K562 (cell line): Measurements from ENCODE around the gene FIGLA. TPM values are rescaled to one million over a fixed set of nuclear protein-coding genes. Genes with fewer than 3 reads are reported as not detected.

ENCODE experiments used
- ATAC-seq: fragments of 200-7000 bp; cut with Tn5 transposase; 3 replicates; pipeline ENCODE4 v1.9.1; 2020; ENCODE audit warnings: moderate library complexity
- BruUV-seq: library from RNA; stranded (reverse); fragments of 400-500 nt; replicated peaks from 2 replicates; lab custom pipeline; 2021; lab: Mats Ljungman, UMichigan
- CTCF ChIA-PET: fragments of 300-600 bp; formaldehyde crosslinking; extraction: SDS; loops from one replicate; lab custom pipeline; 2021; ENCODE audit warnings: low intra/inter-chr PET ratio; lab: Yijun Ruan, JAX
- POLR2A ChIA-PET: fragments of 300-600, 350-650 bp; sonication (Branson Sonifier 250); formaldehyde crosslinking; extraction: SDS; loops from one replicate; lab custom pipeline; 2021; ENCODE audit warnings: antibody characterized with exemption, inconsistent platforms; lab: Yijun Ruan, JAX
- DNase-seq, 4 experiments: peaks; one replicate each; pipeline versions ENCODE4 v3.0.0 to v3.0.0-alpha.2; 2011 to 2018; ENCODE audit warnings: low spot score in 3 of 4, mixed read lengths in 3 of 4; ENCODE audit errors: extremely low read depth in 1 of 4
- FAIRE-seq: peaks from 2 replicates; lab custom pipeline; 2011; peaks lifted over from hg19 to GRCh38; lab: Jason Lieb, UNC
- H2AFZ ChIP-seq: 2 replicates; pipeline ENCODE4 v1.6.0; 2011; ENCODE audit warnings: low read depth, low read length, control low read depth, inconsistent platforms
- H3K27ac ChIP-seq: fragments of 200-600 bp; 3 replicates; pipeline ENCODE4 v1.8.0; 2011; ENCODE audit warnings: low read depth, mild to moderate bottlenecking, control low read depth, inconsistent platforms, low read length, moderate library complexity, mixed read lengths; ENCODE audit errors: extremely low read depth
- H3K27me3 ChIP-seq, 2 experiments: fragments of 300-600 bp in 1 of 2; 2 replicates in 1 of 2; 3 replicates in 1 of 2; pipeline versions ENCODE4 v1.6.0 to v1.8.0; 2011; ENCODE audit warnings: inconsistent platforms in 2 of 2, low read length in 2 of 2, mild to moderate bottlenecking in 1 of 2, mixed read lengths in 1 of 2, moderate library complexity in 1 of 2; ENCODE audit not compliant: control insufficient read depth in 2 of 2, insufficient read depth in 2 of 2
- H3K36me3 ChIP-seq: fragments of 300-600 bp; 3 replicates; pipeline ENCODE4 v1.8.0; 2011; ENCODE audit warnings: mild to moderate bottlenecking, low read length, inconsistent platforms; ENCODE audit not compliant: control insufficient read depth, insufficient read depth
- H3K4me1 ChIP-seq, 2 experiments: fragments of 200-600 bp in 1 of 2; replicated peaks in 1 of 2; 2 replicates in 1 of 2; 3 replicates in 1 of 2; pipeline versions ENCODE4 v1.5.1 to v1.8.0; 2011; ENCODE audit warnings: inconsistent platforms in 2 of 2, low read length in 2 of 2, mild to moderate bottlenecking in 1 of 2, mixed read lengths in 1 of 2, moderate library complexity in 1 of 2; ENCODE audit not compliant: control insufficient read depth in 2 of 2, insufficient read depth in 2 of 2
- H3K4me2 ChIP-seq: 2 replicates; pipeline ENCODE4 v1.6.1; 2011; ENCODE audit warnings: low read length, control low read depth, inconsistent platforms, mixed read lengths; ENCODE audit not compliant: insufficient read depth
- H3K4me3 ChIP-seq: fragments of 200-600 bp; sonication (generic), shearing (Covaris generic); 2 replicates; pipeline ENCODE4 v1.5.1; 2016; ENCODE audit warnings: control low read depth, inconsistent platforms
- H3K79me2 ChIP-seq: fragments of 200-600 bp; 3 replicates; pipeline ENCODE4 v1.8.0; 2011; ENCODE audit warnings: low read length, inconsistent platforms; ENCODE audit not compliant: control insufficient read depth, insufficient read depth
- H3K9ac ChIP-seq, 2 experiments: 2 replicates each; pipeline versions ENCODE4 v1.6.0 to v1.6.1; 2011; ENCODE audit warnings: low read depth in 2 of 2, low read length in 2 of 2, control low read depth in 1 of 2, inconsistent platforms in 1 of 2, mild to moderate bottlenecking in 1 of 2, mixed read lengths in 1 of 2; ENCODE audit not compliant: insufficient read depth in 1 of 2
- H3K9me1 ChIP-seq: one replicate; pipeline ENCODE4 v1.6.0; 2011; ENCODE audit warnings: inconsistent platforms, mild to moderate bottlenecking, low read length, moderate library complexity; ENCODE audit not compliant: control insufficient read depth, insufficient read depth
- H3K9me3 ChIP-seq: replicated peaks from 2 replicates; pipeline ENCODE4 v1.5.1; 2011; ENCODE audit warnings: low read depth, low read length, inconsistent platforms; ENCODE audit not compliant: control insufficient read depth, insufficient read depth
- H4K20me1 ChIP-seq: replicated peaks from 2 replicates; pipeline ENCODE4 v1.6.1; 2011; ENCODE audit warnings: low read length, inconsistent platforms, mixed read lengths; ENCODE audit not compliant: control insufficient read depth, insufficient read depth
- CTCFL ChIP-seq: IDR thresholded peaks from 2 replicates; pipeline ENCODE4 v1.6.1; 2011; ENCODE audit warnings: borderline replicate concordance, low read depth, mild to moderate bottlenecking, moderate library complexity, low read length; ENCODE audit not compliant: insufficient read depth, poor library complexity, severe bottlenecking
- ESRRB ChIP-seq: fragments of 250-450 bp; sonication (Bioruptor Pico); IDR thresholded peaks from 2 replicates; pipeline ENCODE4 v1.5.0; 2020; ENCODE audit warnings: mild to moderate bottlenecking, moderate library complexity, borderline replicate concordance
- EZH2 ChIP-seq: IDR thresholded peaks from 2 replicates; pipeline ENCODE4 v1.6.1; 2012; ENCODE audit warnings: low read depth, mild to moderate bottlenecking, inconsistent platforms, low read length, borderline replicate concordance
- HDAC1 ChIP-seq, 2 experiments: fragments of 450-650 bp; IDR thresholded peaks; 2 replicates each; pipeline ENCODE4 v1.6.1; 2016 to 2017; ENCODE audit warnings: inconsistent platforms in 1 of 2, mild to moderate bottlenecking in 1 of 2, moderate library complexity in 1 of 2
- HSF4 ChIP-seq: fragments of 250-450 bp; sonication (Bioruptor Pico); IDR thresholded peaks from 2 replicates; pipeline ENCODE4 v2.1.2; 2022; ENCODE audit warnings: mild to moderate bottlenecking, moderate library complexity, borderline replicate concordance
- JUND ChIP-seq, 2 experiments: IDR thresholded peaks; 2 replicates in 1 of 2; 3 replicates in 1 of 2; pipeline ENCODE4 v1.6.1; 2011; ENCODE audit warnings: borderline replicate concordance in 2 of 2, low read depth in 2 of 2, low read length in 2 of 2, improper control_type of control experiment in 1 of 2, missing biosample characterization in 1 of 2, missing genetic modification characterization in 1 of 2, missing genetic modification reagents in 1 of 2
- KLF1 ChIP-seq: fragments of 450-650 bp; IDR thresholded peaks from 2 replicates; pipeline ENCODE4 v1.6.1; 2016; ENCODE audit warnings: missing genetic modification characterization, missing compliant biosample characterization
- NBN ChIP-seq: fragments of 450-650 bp; IDR thresholded peaks from 2 replicates; pipeline ENCODE4 v1.6.1; 2016; ENCODE audit warnings: low read depth, mild to moderate bottlenecking
- NCOA4 ChIP-seq: fragments of 450-650 bp; IDR thresholded peaks from 2 replicates; pipeline ENCODE4 v1.6.1; 2018; ENCODE audit warnings: mild to moderate bottlenecking; ENCODE audit not compliant: partially characterized antibody
- PCBP1 ChIP-seq: fragments of 200-400 bp; formaldehyde crosslinking; IDR thresholded peaks from 2 replicates; pipeline ENCODE4 v1.6.1; 2018; ENCODE audit warnings: mild to moderate bottlenecking, low read depth, low read length; ENCODE audit not compliant: poor library complexity, severe bottlenecking
- SOX6 ChIP-seq: fragments of 450-650 bp; IDR thresholded peaks from 2 replicates; pipeline ENCODE4 v1.6.1; 2014; ENCODE audit warnings: mild to moderate bottlenecking
- STAT5B ChIP-seq: fragments of 250-450 bp; sonication (Bioruptor Pico); IDR thresholded peaks from 2 replicates; pipeline ENCODE4 v1.8.0; 2021; ENCODE audit warnings: mild to moderate bottlenecking, inconsistent platforms
- ZFP1 ChIP-seq: fragments of 450-650 bp; formaldehyde crosslinking; IDR thresholded peaks from 2 replicates; pipeline ENCODE4 v1.4.0; 2020; ENCODE audit warnings: mild to moderate bottlenecking, mixed read lengths
- ZNF764 ChIP-seq: fragments of 250-450 bp; sonication (Bioruptor Pico); IDR thresholded peaks from 2 replicates; pipeline ENCODE4 v1.4.0; 2020; ENCODE audit warnings: low read depth, mild to moderate bottlenecking, moderate library complexity
- WGBS: fragments of 100-300 bp; shearing (Covaris generic); methylation state at CpG from one replicate; pipeline ENCODE4 v1.1.6; 2016; ENCODE audit warnings: low coverage, mixed read lengths; ENCODE audit not compliant: insufficient coverage; ENCODE audit errors: missing lambda C conversion rate; 5-methylcytosine and 5-hydroxymethylcytosine counted together
- in situ Hi-C: fragments of 300-500 bp; cut with MboI; formaldehyde crosslinking; loops from 4 replicates; pipeline ENCODE4 v1.15.0; 2018; ENCODE audit warnings: inconsistent platforms, mixed read lengths
- intact Hi-C: fragments of 100-400 bp; cut with micrococcal nuclease; formaldehyde crosslinking; loops from 2 replicates; pipeline ENCODE4 v1.14.2; 2022
- polyA plus RNA-seq, 8 experiments: library from polyadenylated mRNA; depleted of rRNA in 4 of 8; stranded (reverse) in 5 of 8; unstranded in 3 of 8; fragments of >200 nt; fragmentation: Nextera tagmentation in 2 of 8; fragmentation: Illumina TruSeq in 1 of 8; extraction: Ambion mirVana in 2 of 8; extraction: Trizol in 1 of 8; gene quantifications; 2 replicates each; pipeline versions ENCODE4 v1.2.1 to v1.2.3, GENCODE V29; 2011 to 2014; ENCODE audit warnings: inconsistent platforms in 1 of 8, missing spikeins in 1 of 8
- total RNA-seq, 7 experiments: library from RNA; depleted of rRNA in 6 of 7; stranded (reverse); fragments of >200 nt in 6 of 7; fragmentation: Illumina TruSeq in 2 of 7; extraction: Trizol in 2 of 7; gene quantifications; 2 replicates each; pipeline versions ENCODE4 v1.2.1 to v1.2.3, GENCODE V29; 2011 to 2021; ENCODE audit warnings: low replicate concordance in 1 of 7
- TF ChIP-seq, protein P1 (sequence below): IDR thresholded peaks from 2 replicates; pipeline ENCODE4 v1.6.1; 2012; ENCODE audit warnings: low read depth, low read length, improper control_type of control experiment, borderline replicate concordance

FIGLA gene
- total and polyA plus RNA-seq, 9 of the 15 experiments (the other 6 are each of a cell fraction or from before 2014, with no cell fraction given): not detected

- no TSS peak for BruUV-seq
- TF ChIP-seq CTCFL (no peak), ESRRB (CRISPR knock-in tag) (no peak), STAT5B (no peak), JUND (IDR thresholded peaks at IDR 0.05; ENCODE audit: borderline replicate concordance, low read depth, low read length) (no peak), JUND (tag; IDR thresholded peaks at IDR 0.05; ENCODE audit: borderline replicate concordance, low read depth, low read length) (no peak), ZNF764 (CRISPR knock-in tag) (no peak), HDAC1 (IDR thresholded peaks at IDR 0.05) (no peak), NBN (no peak), NCOA4 (no peak), HSF4 (CRISPR knock-in tag) (no peak), EZH2 (no peak), SOX6 (no peak), KLF1 (no peak), PCBP1 (no peak), ZFP1 (CRISPR knock-in tag) (no peak)
- TF ChIP-seq, protein P1, sequence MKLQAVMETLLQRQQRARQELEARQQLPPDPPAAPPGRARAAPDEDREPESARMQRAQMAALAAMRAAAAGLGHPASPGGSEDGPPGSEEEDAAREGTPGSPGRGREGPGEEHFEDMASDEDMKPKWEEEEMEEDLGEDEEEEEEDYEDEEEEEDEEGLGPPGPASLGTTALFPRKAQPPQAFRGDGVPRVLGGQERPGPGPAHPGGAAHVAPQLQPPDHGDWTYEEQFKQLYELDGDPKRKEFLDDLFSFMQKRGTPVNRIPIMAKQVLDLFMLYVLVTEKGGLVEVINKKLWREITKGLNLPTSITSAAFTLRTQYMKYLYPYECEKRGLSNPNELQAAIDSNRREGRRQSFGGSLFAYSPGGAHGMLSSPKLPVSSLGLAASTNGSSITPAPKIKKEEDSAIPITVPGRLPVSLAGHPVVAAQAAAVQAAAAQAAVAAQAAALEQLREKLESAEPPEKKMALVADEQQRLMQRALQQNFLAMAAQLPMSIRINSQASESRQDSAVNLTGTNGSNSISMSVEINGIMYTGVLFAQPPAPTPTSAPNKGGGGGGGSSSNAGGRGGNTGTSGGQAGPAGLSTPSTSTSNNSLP: no peak
These were observed 57.4 kb downstream of the FIGLA start for GRCh38 chr2:70732766-70733645.

More at GRCh38 chr2:70732766-70733645, 57.4 kb downstream of the FIGLA start:
- in situ Hi-C loops: no loop called here
- Histone ChIP-seq H3K36me3 (no peaks in the 10 kb centered on the region), H3K27me3 (no peaks in the 10 kb centered on the region), H3K9me1 (no peaks in the 10 kb centered on the region), H3K27ac (no peak overlapping the region), H3K9me3 (no peaks in the 10 kb centered on the region), H2AFZ (no peak overlapping the region), H3K9ac (no peak overlapping the region), H3K4me1 (peaks cover 3 to 7% of the 10 kb centered on the region in 2 experiments; a peak in 4 of 5 replicates), H4K20me1 (no peaks in the 10 kb centered on the region), H3K79me2 (0 out of 3 replicates have a peak, but pooled peaks cover 4% of the 10 kb centered on the region), H3K4me2 (no peak overlapping the region), H3K4me3 (no peak overlapping the region)
- DNase-seq: no peak
- POLR2A ChIA-PET: interaction anchor here (0.6 to 1.5 kb wide), 5 partner anchors 8 to 455 kb away, joined by 3 to 4 read pairs (median 3); no protein-coding TSS in a partner anchor
- no peak for ATAC-seq
- FAIRE-seq: peak; percentile 32
- intact Hi-C loops: no loop called here
- CTCF ChIA-PET: no interaction called here
- 54% methylated on average over 5 of the region's 6 CpGs for WGBS
